ENCODE data around the gene CGRRF1. TPM values are rescaled to one million over a fixed set of nuclear protein-coding genes. Genes with fewer than 3 reads are reported as not detected.
A peak's percentile ranks its signal among the peaks of the same experiment; 100 is the strongest.

Gene CGRRF1
- total RNA-seq, 1 experiment from 2014 or later = 19.1 TPM

DNA sequence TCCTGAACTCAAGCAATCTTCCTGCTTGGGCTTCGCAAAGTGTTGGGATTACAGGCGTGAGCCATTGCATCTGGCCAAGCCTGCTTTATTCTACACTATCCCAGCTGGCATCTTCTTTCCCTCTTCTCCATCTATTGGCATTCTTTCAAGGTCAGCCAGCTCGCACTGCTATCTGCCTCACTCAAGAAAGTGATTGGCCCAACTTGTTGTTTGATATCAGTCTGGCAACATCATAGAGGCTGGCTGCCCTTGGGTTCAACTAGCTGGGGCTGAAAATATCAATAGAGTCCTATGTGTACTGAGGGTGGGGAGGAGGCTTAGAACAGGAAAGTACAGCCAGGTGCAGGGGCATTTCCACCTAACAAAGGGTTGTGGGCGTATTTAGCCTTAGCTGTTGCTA lies 38.1 kb upstream of the CGRRF1 start:
- Histone ChIP-seq H3K79me2 (ENCODE audit: insufficient read depth, low read length) (no peaks in the 10 kb centered on the region), H2BK20ac (ENCODE audit: low read depth, low read length, poor library complexity, severe bottlenecking) (no peak overlapping the region)

More for the DNA sequence above, 38.1 kb upstream of the CGRRF1 start:
- Histone ChIP-seq H2BK15ac (ENCODE audit: low read depth, low read length) (no peak overlapping the region), H3K14ac (ENCODE audit: insufficient read depth, low read length) (no peak overlapping the region), H3K56ac (ENCODE audit: insufficient read length, low read depth, low read length) (no peak overlapping the region), H3K18ac (ENCODE audit: insufficient read length, low read depth, low read length) (no peak overlapping the region), H2AK5ac (ENCODE audit: insufficient read length, low read length) (no peak overlapping the region), H3K4me1 (ENCODE audit: insufficient read depth, low read length) (no peaks in the 10 kb centered on the region), H2AFZ (ENCODE audit: low read length) (no peak overlapping the region), H4K91ac (ENCODE audit: insufficient read length, low read depth, low read length) (no peak overlapping the region), H3K9ac (ENCODE audit: extremely low read depth, insufficient read length, low read length) (no peak overlapping the region), H3K23ac (ENCODE audit: insufficient read length, low read depth, low read length) (no peak overlapping the region), H3K9me3 (ENCODE audit: control insufficient read depth, low read depth, low read length) (no peaks in the 10 kb centered on the region), H2BK12ac (ENCODE audit: insufficient read length, low read depth, low read length) (no peak overlapping the region), H4K5ac (ENCODE audit: insufficient read length, low read depth, low read length) (no peak overlapping the region), H3K4me2 (ENCODE audit: insufficient read depth, insufficient read length, low read length) (no peak overlapping the region), H3K23me2 (ENCODE audit: insufficient read length, low read depth, low read length, poor library complexity, severe bottlenecking) (no peaks in the 10 kb centered on the region), H3T11ph (ENCODE audit: low read length) (no peak overlapping the region), H3K27ac (ENCODE audit: insufficient read length, low read depth, low read length) (no peak overlapping the region), H3K79me1 (ENCODE audit: insufficient read depth, low read depth, low read length, poor library complexity, severe bottlenecking) (no peaks in the 10 kb centered on the region), H2BK5ac (ENCODE audit: insufficient read length, low read length) (no peak overlapping the region), H3K27me3 (ENCODE audit: insufficient read depth, low read length) (no peaks in the 10 kb centered on the region), H4K8ac (replicated peaks; ENCODE audit: insufficient read length, low read depth, low read length) (no peak overlapping the region), H2BK120ac (ENCODE audit: low read depth, low read length, poor library complexity, severe bottlenecking) (no peak overlapping the region), H4K20me1 (ENCODE audit: control insufficient read depth, insufficient read depth, insufficient read length) (no peaks in the 10 kb centered on the region), H3K4ac (ENCODE audit: low read depth, low read length) (no peak overlapping the region)
- Mint-ChIP-seq H3K36me3 (ENCODE audit: insufficient read depth in 1 of 3, low read depth in 3 of 3) (peaks cover 14 to 26% (median 25%) of the 10 kb centered on the region in 3 experiments), H3K4me1 (peaks cover 16 to 19% of the 10 kb centered on the region in 2 experiments), H3K4me3 (no peak overlapping the region), H3K9me3 (peaks cover 10 to 16% of the 10 kb centered on the region in 2 experiments), H3K27ac (peak overlapping the region in 1 of 3 experiments; percentile 18; a peak in 2 of 7 replicates), H3K27me3 (ENCODE audit: low read depth) (peaks cover 2% of the 10 kb centered on the region; the same call in 1 of the 2 replicates)
- no peak for DNase-seq
- no CpG with 5 or more reads among the region's 4 CpGs for WGBS (ENCODE audit: extremely low coverage, insufficient read length, low lambda C conversion rate)
- TF ChIP-seq, protein P1, sequence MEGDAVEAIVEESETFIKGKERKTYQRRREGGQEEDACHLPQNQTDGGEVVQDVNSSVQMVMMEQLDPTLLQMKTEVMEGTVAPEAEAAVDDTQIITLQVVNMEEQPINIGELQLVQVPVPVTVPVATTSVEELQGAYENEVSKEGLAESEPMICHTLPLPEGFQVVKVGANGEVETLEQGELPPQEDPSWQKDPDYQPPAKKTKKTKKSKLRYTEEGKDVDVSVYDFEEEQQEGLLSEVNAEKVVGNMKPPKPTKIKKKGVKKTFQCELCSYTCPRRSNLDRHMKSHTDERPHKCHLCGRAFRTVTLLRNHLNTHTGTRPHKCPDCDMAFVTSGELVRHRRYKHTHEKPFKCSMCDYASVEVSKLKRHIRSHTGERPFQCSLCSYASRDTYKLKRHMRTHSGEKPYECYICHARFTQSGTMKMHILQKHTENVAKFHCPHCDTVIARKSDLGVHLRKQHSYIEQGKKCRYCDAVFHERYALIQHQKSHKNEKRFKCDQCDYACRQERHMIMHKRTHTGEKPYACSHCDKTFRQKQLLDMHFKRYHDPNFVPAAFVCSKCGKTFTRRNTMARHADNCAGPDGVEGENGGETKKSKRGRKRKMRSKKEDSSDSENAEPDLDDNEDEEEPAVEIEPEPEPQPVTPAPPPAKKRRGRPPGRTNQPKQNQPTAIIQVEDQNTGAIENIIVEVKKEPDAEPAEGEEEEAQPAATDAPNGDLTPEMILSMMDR (conservative IDR thresholded peaks at IDR 0.05) = no peak

Data from H9 (cell line).